ENCODE results near the gene OR51E2.

The OR51E2 gene

DNA sequence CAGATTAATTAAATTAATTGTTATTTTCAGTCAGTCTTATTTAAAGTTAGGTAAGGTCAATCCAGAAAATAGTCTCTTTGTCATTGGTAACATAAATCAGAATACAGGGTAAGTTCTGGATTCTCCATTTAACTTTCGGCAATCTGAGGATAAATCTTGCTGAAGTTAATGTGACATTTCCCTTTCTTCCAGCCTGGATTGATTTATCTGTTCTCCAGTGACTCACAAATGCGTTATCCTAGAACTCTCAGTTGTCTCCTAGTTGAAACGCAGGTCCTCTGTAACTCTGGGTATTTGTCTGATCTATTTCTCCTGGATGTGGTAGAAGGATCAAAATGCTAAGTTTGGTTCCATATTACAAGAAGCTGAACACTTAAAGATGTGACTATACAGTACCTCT lies 32.9 kb downstream of the OR51E2 start:
- no peak for DNase-seq (ENCODE audit: low read depth in 2 of 2, low spot score in 1 of 2)

DNA sequence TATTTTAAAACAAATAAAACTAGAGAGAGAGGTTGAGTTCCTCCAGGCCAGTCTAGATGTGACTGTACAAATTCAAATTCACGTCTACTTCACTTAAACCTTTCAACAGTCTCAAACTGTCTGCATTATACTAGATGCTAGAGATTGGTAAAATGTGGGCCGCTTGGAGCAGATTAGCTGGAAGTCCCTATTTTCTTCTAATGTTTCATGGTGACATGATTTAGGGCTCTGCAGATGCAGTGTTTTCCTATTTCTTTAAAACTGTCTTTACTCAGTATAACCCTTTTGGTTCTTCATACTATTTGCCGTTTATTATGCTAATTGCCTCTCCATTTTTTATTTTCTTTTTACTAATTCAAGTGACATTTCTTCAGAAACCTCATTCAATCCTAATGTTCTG lies 33.5 kb downstream of the OR51E2 start:
- no peak for DNase-seq (ENCODE audit: low read depth in 2 of 2, low spot score in 1 of 2)

DNA sequence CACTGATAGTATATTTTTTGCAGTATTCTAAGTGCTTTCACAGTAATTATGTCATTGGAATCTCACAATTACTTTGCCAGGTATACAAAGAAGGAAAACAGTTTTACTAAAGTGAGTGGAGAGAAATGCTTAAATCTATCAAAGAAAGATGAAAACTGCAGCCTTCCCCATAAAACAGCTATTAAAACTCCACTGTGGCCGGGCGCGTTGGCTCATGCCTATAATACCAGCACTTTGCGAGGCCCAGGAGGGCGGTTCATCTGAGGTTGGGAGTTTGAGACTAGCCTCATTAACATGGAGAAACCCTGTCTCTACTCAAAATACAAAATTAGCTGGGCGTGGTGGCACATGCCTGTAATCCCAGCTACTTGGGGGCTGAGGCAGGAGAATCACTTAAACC lies 34.8 kb downstream of the OR51E2 start:
- no peak for DNase-seq (ENCODE audit: low read depth in 2 of 2, low spot score in 1 of 2)

DNA sequence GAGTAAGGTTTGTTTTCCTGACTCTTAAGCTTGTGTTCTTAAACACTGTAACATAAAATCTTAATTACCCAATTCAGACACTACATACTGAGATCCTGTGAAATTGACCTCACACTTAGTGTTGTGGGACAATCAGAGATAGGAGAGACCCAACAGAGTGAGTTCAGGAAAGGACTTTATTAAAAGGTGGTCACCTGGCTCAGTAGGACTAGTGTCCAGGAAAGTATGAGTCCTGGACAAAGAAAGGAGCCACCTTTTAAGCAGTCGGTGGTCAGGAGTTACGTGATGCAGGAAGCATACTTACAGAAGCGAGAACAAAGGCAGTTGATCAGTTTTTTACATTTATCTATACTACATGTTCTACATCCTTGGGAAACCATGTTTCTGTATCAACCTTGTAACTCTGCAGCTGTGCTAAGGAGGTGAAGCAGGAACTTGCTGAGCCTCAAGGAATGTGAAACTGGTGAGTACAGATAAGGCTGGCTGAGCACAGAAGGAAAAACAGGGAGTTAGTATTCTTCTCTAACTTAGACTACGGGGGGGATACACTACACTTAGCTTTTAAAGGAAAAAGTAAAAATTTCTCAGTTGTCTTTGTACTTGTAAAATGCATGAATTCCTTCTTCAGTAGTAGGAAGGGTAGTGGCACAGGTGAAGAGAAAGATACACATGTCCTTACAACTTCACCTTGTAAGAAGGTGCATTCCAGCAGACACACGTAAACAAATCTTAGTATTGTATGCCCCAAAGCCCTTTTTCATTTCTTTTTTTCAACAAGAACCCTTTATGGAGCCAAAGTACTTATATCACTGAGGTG lies 38.8 kb downstream of the OR51E2 start:
- DNase-seq (ENCODE audit: low read depth in 2 of 2, low spot score in 1 of 2), result no peak

DNA sequence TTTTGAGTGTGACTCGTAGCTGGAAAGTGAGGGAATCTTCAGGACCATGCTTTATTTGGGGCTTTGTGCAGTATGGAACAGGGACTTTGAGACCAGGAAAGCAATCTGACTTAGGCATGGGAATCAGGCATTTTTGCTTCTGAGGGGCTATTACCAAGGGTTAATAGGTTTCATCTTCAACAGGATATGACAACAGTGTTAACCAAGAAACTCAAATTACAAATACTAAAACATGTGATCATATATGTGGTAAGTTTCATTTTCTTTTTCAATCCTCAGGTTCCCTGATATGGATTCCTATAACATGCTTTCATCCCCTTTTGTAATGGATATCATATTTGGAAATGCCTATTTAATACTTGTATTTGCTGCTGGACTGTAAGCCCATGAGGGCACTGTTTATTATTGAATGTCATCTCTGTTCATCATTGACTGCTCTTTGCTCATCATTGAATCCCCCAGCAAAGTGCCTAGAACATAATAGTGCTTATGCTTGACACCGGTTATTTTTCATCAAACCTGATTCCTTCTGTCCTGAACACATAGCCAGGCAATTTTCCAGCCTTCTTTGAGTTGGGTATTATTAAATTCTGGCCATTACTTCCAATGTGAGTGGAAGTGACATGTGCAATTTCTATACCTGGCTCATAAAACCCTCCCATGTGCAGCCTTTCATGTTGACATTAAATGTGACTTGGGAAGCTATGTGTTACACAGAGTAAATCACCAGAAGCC lies 42.9 kb downstream of the OR51E2 start:
- no peak for DNase-seq (ENCODE audit: low read depth in 2 of 2, low spot score in 1 of 2)

DNA sequence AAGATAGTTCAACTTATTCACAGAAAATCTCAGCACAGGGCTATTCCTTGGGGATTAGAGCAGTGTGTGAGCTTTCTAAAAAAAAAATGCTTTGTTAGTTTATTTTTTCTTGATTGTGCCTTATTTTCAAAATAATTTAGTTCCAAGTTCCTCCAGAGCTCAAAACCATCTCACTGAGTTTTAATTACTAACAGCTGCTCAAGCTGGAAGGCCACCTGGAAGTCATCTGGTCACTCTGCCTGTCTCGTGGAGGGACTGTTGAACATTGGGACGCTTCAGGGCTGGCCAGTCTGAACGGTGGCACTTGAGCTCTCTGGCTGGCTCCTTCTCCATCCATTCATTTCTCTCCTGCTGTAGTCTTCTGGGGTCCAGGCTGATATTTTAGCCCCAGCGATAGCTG lies 49.9 kb downstream of the OR51E2 start:
- DNase-seq (ENCODE audit: low read depth in 2 of 2, low spot score in 1 of 2), result no peak

DNA sequence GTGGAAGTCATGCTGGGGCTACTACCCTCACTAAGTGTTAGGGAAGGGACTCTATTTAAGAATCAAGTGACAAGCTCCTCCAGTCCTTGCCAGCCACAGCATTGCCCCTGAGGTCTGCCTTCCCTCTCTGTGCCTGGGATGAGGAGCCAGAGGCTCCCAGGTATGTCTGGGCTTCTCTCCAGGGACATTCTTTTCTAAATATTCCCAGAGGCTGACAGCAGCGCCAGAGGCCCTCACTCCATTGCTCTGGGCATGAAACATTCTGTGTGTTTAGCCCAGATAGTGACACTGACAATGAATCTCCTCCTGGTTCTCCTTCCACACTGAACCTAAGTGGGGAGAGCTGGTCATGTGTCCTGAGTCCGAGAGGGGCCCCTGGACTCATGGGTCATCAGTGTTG lies 51.7 kb downstream of the OR51E2 start:
- no peak for DNase-seq (ENCODE audit: low read depth in 2 of 2, low spot score in 1 of 2)

DNA sequence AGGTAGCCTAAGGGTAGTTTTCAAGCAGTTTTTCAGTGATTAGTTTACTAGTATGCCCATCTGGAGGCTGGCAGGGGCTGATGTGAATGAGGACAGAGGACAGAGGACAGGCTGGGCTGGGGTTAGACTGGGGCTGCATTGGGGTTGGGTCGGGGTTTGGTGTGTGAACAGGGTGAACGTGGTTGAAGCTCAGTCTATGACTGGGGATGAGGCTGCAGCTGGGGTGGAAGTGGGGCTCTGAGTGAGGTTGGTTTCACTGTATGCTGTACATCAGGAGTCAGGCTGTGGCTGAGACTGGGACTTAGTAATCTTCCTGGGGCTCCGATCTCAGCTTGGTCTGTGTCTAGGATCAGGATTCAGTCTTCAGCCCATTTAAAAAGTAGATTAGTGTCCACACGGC lies 53.4 kb downstream of the OR51E2 start:
- no peak for DNase-seq (ENCODE audit: low read depth in 2 of 2, low spot score in 1 of 2)

DNA sequence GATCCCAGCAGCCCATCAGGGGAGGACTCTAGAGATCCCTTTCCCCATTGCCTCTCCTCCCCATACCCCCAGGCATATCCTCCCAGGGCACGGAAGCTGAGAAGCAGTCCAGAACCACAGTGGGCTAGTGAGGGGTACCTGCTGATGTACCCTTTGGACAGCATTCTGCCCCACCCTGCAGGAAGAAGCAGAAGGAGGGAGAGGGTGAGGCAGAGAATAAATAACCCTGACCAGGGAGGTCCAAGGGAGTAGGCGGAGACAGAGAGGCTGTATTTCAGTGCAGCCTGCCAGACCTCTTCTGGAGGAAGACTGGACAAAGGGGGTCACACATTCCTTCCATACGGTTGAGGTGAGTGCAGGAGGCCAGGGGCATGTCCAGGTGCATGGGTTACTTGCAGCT lies 54.0 kb downstream of the OR51E2 start, which contains the start of gene OR51E1:
TSS of gene OR51E1 (plus strand) at position 301 of the 400 bp plus-strand sequence. CDS start 8,545 bp downstream, outside the sequence.
- DNase-seq (ENCODE audit: low read depth in 2 of 2, low spot score in 1 of 2), result no peak

DNA sequence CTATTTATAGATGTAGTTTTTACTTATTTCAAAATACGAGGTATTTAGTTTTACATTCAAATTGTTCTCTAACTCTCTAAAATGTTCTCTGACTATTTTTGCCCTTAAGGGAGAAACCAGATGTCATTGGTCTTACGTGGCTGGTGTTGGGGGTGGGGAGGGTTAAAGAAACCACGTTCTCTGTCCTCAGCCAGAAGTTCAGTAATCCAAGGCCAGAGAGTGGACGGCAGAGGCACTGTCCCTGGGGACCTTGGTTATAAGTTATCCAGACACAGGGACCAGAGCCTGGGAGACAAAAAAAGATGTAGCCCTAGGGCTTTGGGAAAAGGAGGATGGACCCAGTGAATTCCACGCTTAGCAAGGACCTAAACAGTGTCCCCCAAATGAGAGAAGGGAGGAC lies 54.6 kb downstream of the OR51E2 start:
- DNase-seq (ENCODE audit: low read depth in 2 of 2, low spot score in 1 of 2), result no peak

DNA sequence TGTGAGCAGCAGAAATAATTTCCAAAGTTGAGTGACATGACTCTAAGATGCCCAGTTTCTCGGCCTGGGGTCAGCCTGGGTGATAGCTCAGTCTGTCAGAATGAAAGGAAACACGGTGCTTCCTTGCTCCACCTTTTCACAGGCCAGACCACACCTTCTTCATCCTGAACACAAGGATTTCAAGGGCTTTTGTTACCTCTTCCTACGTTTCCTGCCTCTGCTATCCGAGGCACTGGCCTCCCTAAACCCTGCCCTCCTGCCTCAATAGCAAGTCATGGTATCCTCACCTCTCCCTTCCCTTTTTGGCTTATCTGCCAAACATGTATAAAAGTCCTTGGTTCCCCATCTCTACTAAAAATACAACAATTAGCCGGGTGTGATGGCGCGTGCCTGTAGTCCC lies 55.6 kb downstream of the OR51E2 start:
- no peak for DNase-seq (ENCODE audit: low read depth in 2 of 2, low spot score in 1 of 2)

DNA sequence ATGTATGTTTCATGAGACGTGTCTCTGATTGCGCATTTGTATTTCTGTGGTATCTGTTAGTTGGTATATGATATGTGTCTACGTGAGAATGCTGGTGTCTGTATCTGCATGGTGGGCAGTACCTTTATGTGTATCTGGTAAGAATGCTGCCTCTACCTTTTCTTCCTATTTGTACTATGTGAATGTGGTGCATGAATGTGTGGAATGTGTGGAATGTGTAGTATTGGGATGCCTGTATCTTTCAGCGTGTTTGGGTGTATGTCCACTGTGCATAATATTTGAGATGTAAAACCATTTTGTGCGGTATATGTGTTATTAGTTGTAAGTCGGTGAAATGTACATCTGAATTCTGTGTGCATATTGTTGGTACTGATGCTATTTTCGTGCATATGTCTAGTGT lies 56.2 kb downstream of the OR51E2 start:
- DNase-seq (ENCODE audit: low read depth in 2 of 2, low spot score in 1 of 2), result no peak

DNA sequence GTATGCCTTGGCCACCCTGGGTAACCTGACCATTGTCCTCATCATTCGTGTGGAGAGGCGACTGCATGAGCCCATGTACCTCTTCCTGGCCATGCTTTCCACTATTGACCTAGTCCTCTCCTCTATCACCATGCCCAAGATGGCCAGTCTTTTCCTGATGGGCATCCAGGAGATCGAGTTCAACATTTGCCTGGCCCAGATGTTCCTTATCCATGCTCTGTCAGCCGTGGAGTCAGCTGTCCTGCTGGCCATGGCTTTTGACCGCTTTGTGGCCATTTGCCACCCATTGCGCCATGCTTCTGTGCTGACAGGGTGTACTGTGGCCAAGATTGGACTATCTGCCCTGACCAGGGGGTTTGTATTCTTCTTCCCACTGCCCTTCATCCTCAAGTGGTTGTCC lies 57.7 kb downstream of the OR51E2 start:
- no peak for DNase-seq (ENCODE audit: low read depth in 2 of 2, low spot score in 1 of 2)

DNA sequence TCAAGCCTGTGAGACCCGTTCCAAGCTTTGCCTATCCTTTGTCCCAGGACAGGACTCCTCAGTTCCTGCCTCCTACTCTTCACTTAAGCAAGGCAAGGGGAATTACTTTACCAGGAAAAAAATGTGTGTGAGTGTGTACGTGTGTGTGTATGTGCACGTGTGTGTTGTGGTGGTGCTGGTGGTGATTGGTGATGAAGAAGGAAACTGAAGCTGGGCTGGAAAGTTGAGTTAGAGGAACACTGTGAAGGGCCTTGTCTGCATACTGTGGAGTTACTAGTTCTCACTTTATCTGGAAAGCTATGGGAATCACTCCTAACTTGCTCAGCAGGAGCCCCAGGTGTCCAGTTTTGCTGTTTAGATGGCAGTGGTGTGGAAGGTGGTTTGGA lies 60.0 kb downstream of the OR51E2 start:
- DNase-seq (ENCODE audit: low read depth in 2 of 2, low spot score in 1 of 2), result no peak

DNA sequence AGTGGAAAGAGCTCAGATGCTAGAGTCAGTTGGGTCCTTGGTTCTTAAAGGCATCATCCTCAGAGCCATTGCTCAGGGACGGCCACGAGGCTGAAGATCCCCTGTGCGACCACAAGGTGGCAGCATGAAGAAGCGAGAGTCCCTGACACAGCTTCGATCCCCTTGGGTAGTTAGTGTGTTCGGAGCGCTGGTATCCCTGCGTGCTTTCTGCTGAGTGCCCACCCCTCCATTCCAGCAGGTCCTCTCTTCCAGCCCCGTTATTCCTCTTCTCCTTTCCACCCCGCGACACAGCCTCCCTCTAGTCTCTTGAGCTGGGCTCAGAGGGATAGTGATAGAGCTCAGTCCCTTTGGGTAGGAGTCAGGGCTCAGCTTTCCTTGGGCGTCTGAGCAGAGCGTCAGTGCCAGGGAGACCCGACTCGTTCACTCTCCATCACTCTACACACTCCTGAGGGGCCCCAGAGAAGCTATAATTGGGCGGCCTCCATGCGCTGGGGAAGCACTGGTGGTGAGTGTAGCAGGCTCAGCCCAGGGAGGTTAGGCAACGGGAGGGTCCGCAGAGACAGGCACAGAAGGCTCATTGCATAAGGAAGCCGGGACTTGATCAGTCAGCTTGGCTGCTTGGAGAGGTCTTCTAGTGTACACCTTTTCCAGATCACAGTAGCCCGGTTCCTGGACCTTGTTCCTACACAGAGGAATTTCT lies 60.5 kb downstream of the OR51E2 start, which contains the start of gene OR51D1:
TSS of gene OR51D1 (plus strand) at position 516 of the 700 bp plus-strand sequence. CDS start 2,314 bp downstream, outside the sequence.
- DNase-seq (ENCODE audit: low read depth in 2 of 2, low spot score in 1 of 2), result peak; percentile 30 to 43

DNA sequence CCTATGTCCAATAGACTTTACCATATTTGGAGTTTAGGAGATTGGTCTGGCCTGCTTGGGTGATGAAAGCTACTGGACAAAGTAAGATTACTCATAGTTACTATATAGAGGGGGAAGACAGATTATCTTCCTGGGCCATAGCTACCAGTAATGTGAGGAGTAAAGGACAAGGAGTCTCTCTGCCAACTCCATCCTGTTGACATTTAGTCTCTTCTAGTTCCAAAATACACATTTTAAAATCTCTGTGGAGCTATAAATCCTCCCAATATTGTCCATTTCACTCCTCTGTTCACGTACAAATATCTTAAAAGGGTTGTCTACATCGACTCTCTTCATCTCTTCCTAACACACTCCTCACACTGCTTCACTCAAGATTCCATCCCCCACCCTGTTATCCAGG lies 61.5 kb downstream of the OR51E2 start:
- no peak for DNase-seq (ENCODE audit: low read depth in 2 of 2, low spot score in 1 of 2)
